Omental fat pad (tissue), 4 donors: Measurements from ENCODE around the gene STAM2. TPM values are rescaled to one million over a fixed set of nuclear protein-coding genes. Genes with fewer than 3 reads are reported as not detected.

Source experiments
- ATAC-seq: fragments of 150-250 bp; one replicate; pipeline ENCODE4 v1.9.1; 2016; ENCODE audit warnings: mild to moderate bottlenecking, moderate library complexity; ENCODE audit not compliant: low FRiP score
- DNase-seq: peaks from one replicate; pipeline ENCODE4 v3.0.0-alpha.2; 2019; ENCODE audit warnings: low spot score
- small RNA-seq: library from RNA; depleted of rRNA; stranded (forward); fragments of <200 nt; gene quantifications from one replicate; pipeline ENCODE3, GENCODE V24; 2016
- total RNA-seq, 4 donors: library from RNA; depleted of rRNA; stranded (reverse); fragments of >200 nt; gene quantifications; one replicate each; pipeline ENCODE4 v1.1.0, GENCODE V29; 2016
- TF ChIP-seq, protein P1 (sequence below), 3 donors: fragments of 450-650 bp; IDR thresholded peaks; one replicate each; pipeline ENCODE4 v1.5.1; 2016 to 2017; ENCODE audit warnings: antibody characterized with exemption in 3 of 3, mild to moderate bottlenecking in 3 of 3, moderate library complexity in 2 of 3

The STAM2 gene
- total RNA-seq, 4 donors from 2014 or later, result 23.9 to 47.8 (median 33.4) TPM

DNA sequence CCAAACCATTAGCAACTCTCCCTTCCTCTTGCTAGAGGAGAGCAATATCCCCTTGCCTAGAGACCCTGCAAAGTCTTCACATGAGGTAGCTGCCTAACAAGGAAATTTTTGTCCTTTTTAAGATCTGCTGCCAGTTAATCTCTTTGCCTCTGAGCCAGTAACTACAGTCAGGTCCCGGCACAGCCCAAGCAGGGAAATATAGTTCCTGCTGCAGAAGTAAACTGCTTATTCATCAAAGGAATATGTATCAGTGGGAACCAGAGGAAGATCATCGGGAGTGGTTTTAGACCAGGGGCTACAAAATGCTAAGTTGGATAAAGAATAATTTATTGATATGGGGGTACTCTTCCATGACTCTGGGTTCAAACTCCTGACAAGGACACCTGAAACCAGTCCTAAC is 107.3 kb downstream of the STAM2 start:
- DNase-seq (no peak), ATAC-seq (no peak)
- TF ChIP-seq, protein P1, sequence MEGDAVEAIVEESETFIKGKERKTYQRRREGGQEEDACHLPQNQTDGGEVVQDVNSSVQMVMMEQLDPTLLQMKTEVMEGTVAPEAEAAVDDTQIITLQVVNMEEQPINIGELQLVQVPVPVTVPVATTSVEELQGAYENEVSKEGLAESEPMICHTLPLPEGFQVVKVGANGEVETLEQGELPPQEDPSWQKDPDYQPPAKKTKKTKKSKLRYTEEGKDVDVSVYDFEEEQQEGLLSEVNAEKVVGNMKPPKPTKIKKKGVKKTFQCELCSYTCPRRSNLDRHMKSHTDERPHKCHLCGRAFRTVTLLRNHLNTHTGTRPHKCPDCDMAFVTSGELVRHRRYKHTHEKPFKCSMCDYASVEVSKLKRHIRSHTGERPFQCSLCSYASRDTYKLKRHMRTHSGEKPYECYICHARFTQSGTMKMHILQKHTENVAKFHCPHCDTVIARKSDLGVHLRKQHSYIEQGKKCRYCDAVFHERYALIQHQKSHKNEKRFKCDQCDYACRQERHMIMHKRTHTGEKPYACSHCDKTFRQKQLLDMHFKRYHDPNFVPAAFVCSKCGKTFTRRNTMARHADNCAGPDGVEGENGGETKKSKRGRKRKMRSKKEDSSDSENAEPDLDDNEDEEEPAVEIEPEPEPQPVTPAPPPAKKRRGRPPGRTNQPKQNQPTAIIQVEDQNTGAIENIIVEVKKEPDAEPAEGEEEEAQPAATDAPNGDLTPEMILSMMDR (IDR thresholded peaks at IDR 0.05), result no peak

DNA sequence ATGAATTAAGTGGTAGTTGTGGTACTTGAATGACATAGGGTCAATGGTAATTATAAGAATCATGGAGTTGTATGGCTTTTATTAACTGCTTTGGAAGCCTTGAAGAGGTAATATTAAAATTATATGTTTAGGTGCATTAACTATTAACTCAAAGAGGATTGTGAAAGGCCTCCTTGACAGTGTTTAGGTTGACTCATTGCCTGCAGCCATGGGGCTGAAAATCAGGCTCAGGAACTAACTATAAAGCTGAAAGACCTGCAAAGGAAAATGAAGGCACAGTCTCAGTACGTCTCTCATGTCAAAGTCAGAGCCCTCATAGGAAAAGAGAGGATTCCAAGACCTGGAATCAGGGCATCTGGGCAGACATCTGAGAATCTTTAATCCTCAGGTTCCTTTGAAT is 107.7 kb downstream of the STAM2 start:
- DNase-seq (no peak), ATAC-seq (no peak)
- TF ChIP-seq, protein P1 (IDR thresholded peaks at IDR 0.05), result no peak

Small RNAs within 50 kb of the gene (small RNA-seq; reads per million reads assigned to genes)
- gene RPL30P2, result not detected

Other genes with a start within 250 kb of the STAM2 start
- gene CACNB4, start 76.7 kb downstream of the STAM2 start, total RNA-seq, result 1 to 10 TPM; 1.5 to 5.4 (median 2.4) TPM
- gene FMNL2, start 159.4 kb upstream of the STAM2 start, total RNA-seq, result 10 to 100 TPM; 34.6 to 62.1 (median 51.3) TPM